ENCODE measurements around the gene TMEM109. TPM values are rescaled to one million over a fixed set of nuclear protein-coding genes. Genes with fewer than 3 reads are reported as not detected.
A peak's percentile ranks its signal among the peaks of the same experiment; 100 is the strongest.

The TMEM109 gene
- total RNA-seq, 1 experiment from 2014 or later: 92.9 TPM

DNA sequence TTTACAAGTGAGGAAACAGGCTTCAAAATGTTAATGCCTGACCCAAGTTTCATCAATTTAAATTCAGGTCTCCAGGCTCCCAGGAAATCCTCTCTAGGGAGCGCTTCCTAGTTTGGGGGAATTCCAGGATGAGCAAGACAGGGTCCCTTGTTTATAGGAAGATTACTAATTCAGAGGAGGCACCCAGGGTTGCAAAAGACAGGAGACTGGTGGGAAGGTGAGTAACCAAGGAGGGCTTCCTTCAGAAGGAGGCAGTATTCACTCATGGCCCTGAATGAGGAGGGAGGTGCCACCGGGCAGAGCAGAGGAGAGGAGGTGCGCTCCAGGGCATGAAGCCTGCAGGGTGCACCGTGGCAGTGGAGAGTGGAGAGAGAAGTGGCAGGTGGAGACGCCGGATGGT, 11.9 kb downstream of the TMEM109 start:
- peak; percentile 81 for DNase-seq (ENCODE audit: low spot score)

DNA sequence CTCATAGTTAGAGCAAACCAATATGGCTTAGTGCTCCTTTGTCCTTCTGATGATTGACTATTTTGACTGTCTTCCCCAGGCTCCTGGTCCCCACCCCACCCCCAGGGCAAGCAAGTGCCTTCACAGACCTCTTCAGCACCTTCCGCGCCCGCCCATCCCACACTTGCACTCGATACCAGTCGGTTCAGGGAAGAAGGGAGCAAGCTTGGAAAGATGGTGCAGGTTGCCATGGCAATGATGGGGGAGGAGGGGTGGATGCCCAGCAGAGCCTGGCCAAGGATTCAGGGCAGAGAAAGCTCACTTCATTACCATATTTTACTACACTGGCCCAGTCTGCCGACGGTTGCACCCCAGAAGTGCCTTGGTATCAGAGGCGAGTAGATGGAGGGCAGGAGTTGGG, 12.5 kb downstream of the TMEM109 start:
- DNase-seq (ENCODE audit: low spot score): no peak

GRCh38 chr11:60927061-60927592, 13.2 kb downstream of the TMEM109 start:
- DNase-seq (ENCODE audit: low spot score): no peak

GRCh38 chr11:60927600-60927999, 13.6 kb downstream of the TMEM109 start:
- DNase-seq (ENCODE audit: low spot score): no peak

DNA sequence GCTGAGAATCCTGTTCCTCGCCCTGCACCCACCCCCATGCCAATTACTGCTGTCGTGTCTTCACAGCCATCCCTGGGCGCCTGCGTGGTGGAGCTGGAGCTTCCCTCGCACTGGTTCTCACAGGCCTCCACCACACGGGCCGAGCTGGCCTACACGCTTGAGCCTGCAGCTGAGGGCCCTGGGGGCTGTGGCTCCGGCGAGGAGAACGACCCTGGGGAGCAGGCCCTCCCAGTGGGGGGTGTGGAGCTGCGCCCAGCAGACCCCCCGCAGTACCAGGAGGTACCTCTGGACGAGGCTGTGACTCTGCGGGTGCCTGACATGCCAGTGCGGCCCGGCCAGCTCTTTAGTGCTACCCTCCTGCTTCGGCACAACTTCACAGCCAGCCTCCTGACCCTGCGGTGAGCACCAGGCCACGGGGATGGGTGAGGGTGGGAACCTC, 14.6 kb downstream of the TMEM109 start:
- DNase-seq (ENCODE audit: low spot score): no peak

GRCh38 chr11:60929764-60930163, 15.8 kb downstream of the TMEM109 start:
- DNase-seq (ENCODE audit: low spot score): no peak

DNA sequence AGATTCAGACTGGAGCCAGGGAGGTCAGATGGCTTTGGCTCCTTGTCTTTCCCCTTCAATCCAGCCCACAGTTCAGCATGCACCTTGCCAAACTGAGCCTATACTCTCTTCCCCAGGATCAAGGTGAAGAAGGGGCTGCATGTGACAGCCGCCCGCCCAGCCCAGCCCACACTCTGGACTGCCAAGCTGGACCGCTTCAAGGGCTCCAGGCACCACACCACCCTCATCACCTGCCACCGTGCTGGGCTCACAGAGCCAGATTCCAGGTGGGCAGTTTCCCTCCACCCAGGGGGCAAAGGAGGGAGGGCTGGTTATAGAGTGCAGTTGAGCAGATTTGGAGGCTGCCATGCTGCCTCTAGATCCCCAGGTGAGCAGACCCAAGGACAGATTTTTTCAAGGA, 16.4 kb downstream of the TMEM109 start:
- no peak for DNase-seq (ENCODE audit: low spot score)

- DNase-seq (ENCODE audit: low spot score): no peak
Measured at GRCh38 chr11:60931917-60932316, 18.0 kb downstream of the TMEM109 start.

GRCh38 chr11:60932605-60933356, 18.8 kb downstream of the TMEM109 start:
- no peak for DNase-seq (ENCODE audit: low spot score)

GRCh38 chr11:60933416-60934123, 19.6 kb downstream of the TMEM109 start:
- no peak for DNase-seq (ENCODE audit: low spot score)

GRCh38 chr11:60934124-60934789, 20.3 kb downstream of the TMEM109 start:
- DNase-seq (ENCODE audit: low spot score): no peak

GRCh38 chr11:60934790-60935605, 21.0 kb downstream of the TMEM109 start:
- DNase-seq (ENCODE audit: low spot score): no peak

GRCh38 chr11:60935676-60936442, 21.9 kb downstream of the TMEM109 start:
- DNase-seq (ENCODE audit: low spot score): no peak

DNA sequence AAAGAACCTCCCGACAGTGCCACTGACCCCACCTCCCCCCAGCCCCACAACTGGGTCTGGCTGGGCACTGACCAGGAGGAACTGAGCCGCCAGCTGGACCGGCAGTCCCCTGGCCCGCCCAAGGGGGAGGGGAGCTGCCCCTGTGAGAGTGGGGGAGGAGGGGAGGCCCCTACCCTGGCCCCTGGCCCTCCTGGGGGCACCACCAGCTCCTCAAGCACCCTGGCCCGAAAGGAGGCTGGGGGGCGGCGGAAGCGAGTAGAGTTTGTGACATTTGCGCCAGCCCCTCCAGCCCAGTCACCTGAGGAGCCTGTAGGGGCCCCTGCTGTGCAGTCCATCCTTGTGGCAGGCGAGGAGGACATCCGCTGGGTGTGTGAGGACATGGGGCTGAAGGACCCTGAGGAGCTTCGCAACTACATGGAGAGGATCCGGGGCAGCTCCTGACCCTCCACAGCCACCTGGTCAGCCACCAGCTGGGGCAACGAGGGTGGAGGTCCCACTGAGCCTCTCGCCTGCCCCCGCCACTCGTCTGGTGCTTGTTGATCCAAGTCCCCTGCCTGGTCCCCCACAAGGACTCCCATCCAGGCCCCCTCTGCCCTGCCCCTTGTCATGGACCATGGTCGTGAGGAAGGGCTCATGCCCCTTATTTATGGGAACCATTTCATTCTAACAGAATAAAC, 22.6 kb downstream of the TMEM109 start:
- no peak for DNase-seq (ENCODE audit: low spot score)

GRCh38 chr11:60937144-60937527, 23.2 kb downstream of the TMEM109 start:
- no peak for DNase-seq (ENCODE audit: low spot score)

- DNase-seq (ENCODE audit: low spot score): no peak
Measured at GRCh38 chr11:60937811-60938210, 23.9 kb downstream of the TMEM109 start.

DNA sequence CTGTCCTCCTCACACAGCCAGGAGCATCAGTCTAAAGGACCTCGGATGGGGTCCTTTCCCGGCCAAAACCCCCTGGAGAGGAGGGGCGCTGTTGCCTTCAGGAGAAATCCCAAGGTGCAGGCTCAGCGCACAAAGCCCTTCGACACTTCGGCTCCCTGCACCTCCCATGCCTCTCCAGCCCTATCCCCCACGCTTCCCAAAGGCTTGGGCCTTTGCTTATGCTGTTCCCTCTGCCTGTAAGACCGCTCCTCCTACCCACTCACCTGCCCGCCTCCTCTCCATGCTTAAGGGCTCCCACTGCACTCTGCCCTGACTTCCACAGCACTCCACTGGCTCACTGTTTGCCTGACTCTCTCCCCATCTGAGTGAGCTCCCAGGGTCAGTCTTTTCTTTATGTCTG, 24.5 kb downstream of the TMEM109 start:
- DNase-seq (ENCODE audit: low spot score): no peak

- DNase-seq (ENCODE audit: low spot score): no peak
Measured at GRCh38 chr11:60939301-60939700, 25.3 kb downstream of the TMEM109 start.

- DNase-seq (ENCODE audit: low spot score): no peak
Measured at GRCh38 chr11:60939855-60940254, 25.9 kb downstream of the TMEM109 start.

All from A172 (cell line).